Activated CD4-positive, alpha-beta T cell treated with anti-CD3 and anti-CD28 coated beads for 1 hour (primary cell): ENCODE data around the gene POM121L2.

Source experiments
- DNase-seq: peaks from one replicate; pipeline ENCODE4 v3.0.0-alpha.2; 2020

The POM121L2 gene

GRCh38 chr6:27312146-27312949 is at the start of gene POM121L2:
Gene POM121L2, minus strand, starts transcription at chr6:27312273. Its CDS starts 103 bp downstream, at chr6:27312170.
- DNase-seq = peak; percentile 45

GRCh38 chr6:27359231-27359630 is 47.2 kb upstream of the POM121L2 start:
- no peak for DNase-seq

GRCh38 chr6:27358786-27359185 is 46.7 kb upstream of the POM121L2 start:
- DNase-seq = no peak

- DNase-seq = no peak
These were observed 40.8 kb upstream of the POM121L2 start for GRCh38 chr6:27352850-27353249.

- DNase-seq = no peak
These were observed 22.1 kb upstream of the POM121L2 start for GRCh38 chr6:27334141-27334540.

- no peak for DNase-seq
These were observed 21.6 kb upstream of the POM121L2 start for GRCh38 chr6:27333642-27334040.

GRCh38 chr6:27332692-27333641 is 20.9 kb upstream of the POM121L2 start:
- no peak for DNase-seq

- DNase-seq = no peak
These were observed 15.1 kb upstream of the POM121L2 start for GRCh38 chr6:27327023-27327738.

GRCh38 chr6:27321901-27322300 is 9.8 kb upstream of the POM121L2 start:
- DNase-seq = no peak

GRCh38 chr6:27321370-27321769 is 9.3 kb upstream of the POM121L2 start:
- DNase-seq = no peak

DNA sequence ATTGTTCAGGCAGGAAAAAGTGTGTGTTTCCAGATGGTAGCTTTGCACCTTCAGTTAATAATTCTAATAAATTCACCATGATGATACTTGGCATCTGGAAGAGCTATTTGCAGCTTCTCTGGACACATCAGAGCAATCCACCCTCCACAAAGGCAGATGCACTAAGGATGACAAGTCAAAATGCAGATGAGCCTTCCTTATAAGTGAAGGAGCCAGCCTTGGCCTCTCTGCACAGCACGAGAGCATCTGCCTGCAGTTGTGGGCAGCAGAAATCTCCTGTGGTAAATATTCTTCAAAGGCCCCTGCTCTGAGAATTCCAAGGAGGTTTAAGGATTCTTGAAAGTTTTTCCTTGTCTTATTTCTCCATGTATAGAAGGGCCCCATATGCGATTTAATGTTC is 6.9 kb upstream of the POM121L2 start:
- DNase-seq = no peak

GRCh38 chr6:27314046-27314445 is 2.0 kb upstream of the POM121L2 start:
- no peak for DNase-seq

GRCh38 chr6:27312950-27313271 is 838 bp upstream of the POM121L2 start:
- DNase-seq = no peak

DNA sequence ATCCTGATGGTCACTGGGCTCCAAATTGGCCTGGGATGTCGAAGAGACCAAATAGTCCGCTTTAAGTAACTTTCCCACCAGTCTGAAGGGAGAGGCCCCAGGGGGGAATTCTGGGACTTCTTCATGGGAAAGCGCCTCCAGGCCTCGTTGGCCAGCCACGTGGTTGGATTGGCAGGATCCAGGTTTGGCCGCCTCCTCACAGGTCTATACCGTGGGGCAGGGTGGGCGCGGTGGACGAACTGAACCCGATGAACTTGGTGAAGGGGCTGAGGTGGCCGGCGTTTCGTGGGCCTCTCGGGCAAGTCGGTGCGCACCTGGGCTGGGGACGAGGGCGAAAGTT is 297 bp downstream of the POM121L2 start:
- DNase-seq = no peak

GRCh38 chr6:27303613-27304272 is 8.3 kb downstream of the POM121L2 start:
- DNase-seq = no peak

DNA sequence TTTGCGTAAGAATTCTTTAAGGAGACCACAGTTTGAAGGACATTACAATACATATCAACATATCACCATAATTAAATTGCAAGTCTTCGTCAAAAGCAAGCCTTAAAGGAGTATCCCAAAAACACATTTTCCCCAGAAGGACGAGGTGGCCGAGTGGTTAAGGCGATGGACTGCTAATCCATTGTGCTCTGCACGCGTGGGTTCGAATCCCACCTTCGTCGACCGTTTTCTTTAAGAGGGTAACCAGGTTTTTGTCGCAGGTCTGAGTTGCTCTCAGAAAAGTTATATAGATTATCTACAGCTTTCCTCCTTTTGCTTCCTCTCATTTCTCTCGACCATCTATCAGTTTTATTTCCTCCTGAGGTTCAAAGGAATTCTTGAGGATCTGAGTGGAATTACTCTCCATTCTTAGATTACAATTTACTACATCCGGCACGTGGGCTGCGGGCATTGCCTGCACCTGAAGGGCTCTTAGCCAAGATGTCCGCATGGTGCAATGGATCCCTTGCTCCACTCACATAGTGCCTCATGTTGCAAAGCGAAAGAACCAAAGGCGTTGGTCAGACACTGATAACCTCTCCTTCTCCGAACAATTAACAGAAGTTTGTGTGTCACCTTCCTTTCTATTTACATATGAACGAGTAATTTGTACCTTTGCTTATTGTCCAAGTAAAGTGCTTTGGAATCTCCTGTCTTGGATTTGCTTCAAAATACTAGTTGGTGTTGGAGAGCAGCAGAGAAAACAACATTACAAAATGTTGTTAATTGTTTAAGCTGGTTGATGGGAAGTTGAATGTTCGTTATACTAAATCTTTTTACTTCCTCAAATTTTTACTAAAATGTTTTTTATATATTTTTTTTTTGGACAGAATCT is 14.0 kb downstream of the POM121L2 start:
- DNase-seq = no peak

DNA sequence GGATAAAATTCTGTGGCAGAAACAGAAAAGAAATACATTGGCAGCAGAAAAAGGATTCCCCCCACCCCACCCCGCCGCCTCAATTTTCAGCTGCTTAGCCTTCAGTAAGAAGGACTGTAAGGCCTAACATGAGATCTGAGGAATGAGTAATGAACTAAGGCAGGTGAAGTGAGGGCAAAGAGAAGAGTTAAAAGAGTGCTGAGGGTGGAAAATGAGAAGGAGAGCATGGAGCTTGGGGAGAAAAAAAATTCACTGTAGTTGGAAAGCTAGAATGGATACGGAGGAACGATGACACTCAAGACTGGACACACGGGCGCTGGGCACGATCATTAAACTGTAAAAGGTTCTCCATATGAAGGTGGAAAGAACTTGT is 14.6 kb downstream of the POM121L2 start:
- DNase-seq = no peak

DNA sequence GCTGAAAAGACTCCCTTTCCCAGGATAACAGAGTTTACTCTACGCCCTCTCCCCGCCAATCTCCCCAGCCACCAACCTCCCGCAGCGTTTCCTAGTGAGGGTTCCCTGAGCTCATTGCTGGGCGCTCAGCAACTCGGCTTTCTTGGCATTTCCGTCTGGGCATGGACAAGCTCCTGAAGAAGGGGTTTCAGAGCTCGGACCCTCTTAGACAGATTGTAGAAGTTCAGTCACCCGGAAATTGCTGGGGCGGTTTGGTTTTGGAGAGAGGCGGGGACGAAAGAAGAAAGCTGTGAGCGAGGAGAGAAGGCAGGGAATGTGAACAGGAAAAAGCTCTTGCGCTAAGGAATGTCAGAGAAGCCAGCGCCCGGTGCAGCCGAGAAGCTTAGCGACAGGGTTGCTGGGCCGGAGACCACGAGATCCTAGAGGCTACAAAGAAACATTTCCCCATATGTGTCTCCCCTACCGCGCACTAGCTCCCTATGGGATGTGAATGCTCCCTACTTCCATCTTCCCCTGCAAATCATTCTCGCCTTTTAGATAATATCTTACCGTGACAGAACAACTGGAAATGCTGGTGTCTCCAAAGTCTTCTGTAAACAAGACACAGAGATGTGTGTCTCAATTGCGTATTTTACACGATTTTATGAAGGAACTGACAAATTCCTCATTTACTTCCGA is 15.8 kb downstream of the POM121L2 start:
- no peak for DNase-seq

GRCh38 chr6:27295301-27296079 is 16.6 kb downstream of the POM121L2 start:
- DNase-seq = no peak

DNA sequence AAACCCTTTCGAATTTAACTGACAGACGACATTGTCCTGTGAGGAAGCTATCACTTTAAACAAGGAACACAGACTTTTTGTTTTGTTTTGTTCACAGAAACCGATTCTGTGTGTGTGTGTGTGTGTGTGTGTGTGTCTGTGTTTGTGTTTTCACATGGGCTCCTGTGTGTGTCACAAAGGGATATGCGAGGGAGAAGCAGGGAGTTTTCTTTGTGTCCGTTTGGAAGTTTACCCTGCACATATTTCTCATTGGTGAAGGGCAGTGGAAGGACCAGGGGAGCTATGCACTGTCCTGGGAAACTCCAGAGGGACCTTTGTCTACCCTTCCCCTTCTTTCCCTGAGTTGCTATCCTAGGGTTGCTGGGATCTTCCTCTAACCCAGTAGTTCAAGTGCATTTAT is 17.7 kb downstream of the POM121L2 start:
- no peak for DNase-seq
